Measurements from ENCODE around the gene FKBP9.
"Not testable (repeated sequence)": the region's sequence is repeated elsewhere in the genome, so short reads cannot be mapped to it uniquely, and the experiment has no call there.

The FKBP9 gene, protein sequence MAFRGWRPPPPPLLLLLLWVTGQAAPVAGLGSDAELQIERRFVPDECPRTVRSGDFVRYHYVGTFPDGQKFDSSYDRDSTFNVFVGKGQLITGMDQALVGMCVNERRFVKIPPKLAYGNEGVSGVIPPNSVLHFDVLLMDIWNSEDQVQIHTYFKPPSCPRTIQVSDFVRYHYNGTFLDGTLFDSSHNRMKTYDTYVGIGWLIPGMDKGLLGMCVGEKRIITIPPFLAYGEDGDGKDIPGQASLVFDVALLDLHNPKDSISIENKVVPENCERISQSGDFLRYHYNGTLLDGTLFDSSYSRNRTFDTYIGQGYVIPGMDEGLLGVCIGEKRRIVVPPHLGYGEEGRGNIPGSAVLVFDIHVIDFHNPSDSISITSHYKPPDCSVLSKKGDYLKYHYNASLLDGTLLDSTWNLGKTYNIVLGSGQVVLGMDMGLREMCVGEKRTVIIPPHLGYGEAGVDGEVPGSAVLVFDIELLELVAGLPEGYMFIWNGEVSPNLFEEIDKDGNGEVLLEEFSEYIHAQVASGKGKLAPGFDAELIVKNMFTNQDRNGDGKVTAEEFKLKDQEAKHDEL

DNA sequence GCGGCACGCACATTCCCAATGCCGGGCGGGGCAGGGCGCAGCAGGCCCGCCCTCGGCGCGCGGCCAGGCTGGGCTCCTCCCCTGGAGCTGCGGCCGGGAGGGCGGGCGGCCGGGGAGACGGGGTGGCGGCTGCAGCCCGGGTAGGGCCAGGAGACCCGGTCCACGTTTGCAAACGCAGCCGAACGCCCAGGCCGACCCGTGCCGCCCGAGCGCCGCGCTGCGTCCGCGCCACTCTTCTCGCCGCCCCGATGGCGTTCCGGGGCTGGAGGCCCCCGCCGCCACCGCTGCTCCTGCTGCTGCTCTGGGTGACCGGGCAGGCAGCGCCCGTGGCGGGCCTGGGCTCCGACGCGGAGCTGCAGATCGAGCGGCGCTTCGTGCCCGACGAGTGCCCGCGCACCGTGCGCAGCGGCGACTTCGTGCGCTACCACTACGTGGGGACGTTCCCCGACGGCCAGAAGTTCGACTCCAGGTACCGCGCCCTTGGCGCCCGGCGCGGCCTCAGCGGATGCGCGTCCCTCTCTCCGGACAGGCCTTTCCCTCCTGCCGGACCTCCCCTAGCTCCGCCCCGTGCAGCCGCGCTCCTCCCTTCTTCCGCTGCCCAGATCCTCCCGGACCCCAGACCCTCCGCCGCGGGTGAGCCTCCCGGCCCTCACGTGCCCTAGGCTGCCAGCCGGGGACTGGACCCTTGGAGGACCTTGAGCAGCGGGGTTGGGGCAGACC, at the start of gene FKBP9:
TSS of gene FKBP9 (plus strand) at position 115 of the 720 bp plus-strand sequence. CDS start at position 249, 134 bp downstream.
- DNase-seq, result peak; percentile 12

DNA sequence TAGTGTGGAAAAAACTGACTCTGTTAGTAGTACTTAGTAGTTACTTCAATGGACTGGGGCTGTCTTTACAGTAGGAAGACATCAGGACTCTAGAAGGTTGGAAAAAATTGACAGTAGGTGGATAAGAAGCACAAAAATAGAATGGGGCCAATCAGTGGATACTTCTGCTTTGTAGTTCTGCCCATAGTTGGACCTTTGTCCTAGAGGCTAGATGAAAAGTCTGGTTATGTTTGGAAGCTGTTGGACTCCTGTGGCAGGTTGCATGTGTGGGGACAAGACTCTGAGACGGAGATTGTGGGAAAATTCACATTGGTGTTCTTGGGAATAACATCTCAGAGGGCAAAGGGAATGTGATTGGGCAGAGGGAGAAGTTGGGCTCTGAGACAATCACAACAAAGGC, 47.0 kb upstream of the FKBP9 start:
- no peak for DNase-seq

DNA sequence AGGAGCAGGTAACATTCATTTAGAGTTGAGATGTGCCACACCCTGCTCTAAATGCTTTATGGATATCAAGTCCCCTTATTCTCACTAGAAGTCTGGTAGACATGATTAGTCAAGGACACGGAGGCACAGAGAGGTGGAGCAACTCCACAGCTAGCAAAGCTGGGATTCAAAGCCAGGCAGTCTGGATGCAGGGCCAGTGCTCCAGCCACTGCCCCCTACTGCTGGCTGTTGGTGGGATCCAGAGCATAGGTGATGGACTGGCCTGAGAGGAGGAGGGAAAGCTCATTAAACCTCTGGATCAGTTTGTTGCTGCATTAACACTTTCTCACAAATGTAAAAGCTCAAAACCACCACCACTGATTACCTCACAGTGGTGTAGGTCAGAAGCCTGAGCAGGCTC, 43.1 kb upstream of the FKBP9 start:
- no peak for DNase-seq

DNA sequence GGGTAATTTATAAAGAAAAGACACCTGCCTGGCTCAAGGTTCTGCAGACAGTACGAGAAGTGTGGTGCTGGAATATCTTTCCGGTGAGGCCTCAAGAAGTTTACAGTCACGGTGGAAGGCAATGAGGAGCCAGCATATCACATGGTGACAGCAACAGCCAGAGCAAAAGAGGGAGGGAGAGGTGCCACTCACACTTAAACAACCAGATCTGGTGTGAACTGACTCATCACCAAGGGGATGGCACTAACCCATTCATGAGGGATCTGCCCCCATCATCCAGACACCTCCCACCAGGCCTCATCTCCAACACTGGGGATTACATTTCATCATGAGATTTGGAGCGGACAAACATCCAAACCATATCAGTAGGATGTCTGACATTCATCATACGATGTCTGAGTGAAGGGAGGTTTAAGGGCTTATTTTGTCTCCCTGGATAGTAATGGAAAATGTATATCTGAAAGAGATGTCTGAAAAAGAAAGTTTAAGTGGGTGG, 42.2 kb upstream of the FKBP9 start:
- DNase-seq, result no peak

DNA sequence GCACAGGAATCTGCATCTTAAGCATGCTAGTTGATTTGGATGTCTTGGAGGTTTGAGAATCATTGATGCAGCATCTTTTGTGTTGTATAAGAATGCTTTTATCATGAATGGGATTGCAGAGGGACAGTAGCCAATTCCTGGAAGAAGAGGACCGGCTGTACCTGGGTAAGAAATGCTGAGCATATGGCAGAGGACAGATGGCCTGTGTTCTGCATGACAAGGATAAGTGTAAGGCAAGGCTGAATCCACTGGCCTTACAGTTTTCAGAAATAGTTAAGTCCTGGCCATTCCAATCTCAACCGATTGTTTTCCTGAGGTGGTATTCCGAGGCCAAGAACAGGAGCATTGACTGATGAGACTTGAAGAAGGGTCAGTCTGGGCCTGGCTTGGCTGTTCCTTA, 41.2 kb upstream of the FKBP9 start:
- DNase-seq, result no peak

DNA sequence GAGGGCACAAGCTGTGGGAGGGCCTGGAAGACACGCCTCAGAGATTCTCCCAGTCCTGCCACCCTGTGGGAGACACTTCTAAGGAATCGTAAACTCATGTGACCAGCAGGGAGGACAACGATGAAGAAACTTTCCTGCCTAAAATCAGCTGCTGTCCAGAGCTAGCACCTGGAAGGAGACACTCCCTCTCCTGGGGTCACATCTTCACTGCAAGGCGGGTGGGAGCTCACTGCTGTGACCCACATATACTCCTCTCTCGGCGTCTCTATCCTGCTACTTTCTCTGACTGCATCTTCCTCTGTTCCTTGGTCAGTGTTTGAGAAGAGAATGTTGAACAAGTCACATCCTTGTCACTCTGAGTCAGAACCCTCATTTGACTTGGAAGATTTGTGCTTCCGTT, 40.2 kb upstream of the FKBP9 start:
- not testable (repeated sequence) for DNase-seq

DNA sequence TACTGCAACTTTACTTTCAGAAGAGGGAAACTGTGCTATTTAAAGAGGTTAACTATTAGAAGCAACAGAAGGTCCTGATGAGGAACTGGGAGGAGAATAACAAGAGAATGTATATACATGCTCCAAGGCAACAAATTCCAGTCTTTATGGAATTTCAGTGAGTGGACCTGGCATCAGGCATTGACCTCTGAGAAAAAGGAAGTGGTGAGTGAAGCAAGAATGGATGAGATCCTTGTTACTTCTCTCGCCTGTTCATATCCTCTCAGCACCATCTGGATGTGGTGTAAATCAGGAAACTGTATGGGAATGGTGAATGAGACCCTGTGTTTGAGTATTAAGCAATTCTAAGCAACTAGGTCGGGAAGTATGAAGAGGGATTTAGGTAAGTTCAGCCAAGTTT, 35.3 kb upstream of the FKBP9 start:
- DNase-seq, result no peak

DNA sequence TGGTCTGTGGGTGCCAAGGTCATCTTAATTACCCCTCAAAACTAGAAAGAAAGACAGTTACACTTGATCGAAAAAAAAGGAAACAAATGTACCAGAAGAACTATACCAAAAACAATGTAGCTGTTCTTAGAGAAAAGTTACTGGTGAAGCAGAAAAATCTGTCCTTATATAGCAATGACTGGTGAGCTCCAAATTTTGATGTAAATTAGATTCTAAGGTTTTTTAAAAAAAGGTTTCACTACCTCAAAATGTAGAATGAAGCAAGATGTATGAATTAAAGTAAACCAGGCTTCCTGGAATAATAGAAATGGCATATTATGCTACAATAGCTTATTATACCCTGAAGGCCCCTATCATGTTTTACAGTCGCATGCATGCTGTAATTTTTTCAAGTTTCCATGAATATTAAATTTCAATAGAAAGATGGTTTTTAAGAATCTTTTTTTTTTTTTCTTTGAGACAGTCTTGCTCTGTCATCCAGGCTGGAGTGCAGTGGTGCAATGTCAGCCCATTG, 28.4 kb upstream of the FKBP9 start:
- no peak for DNase-seq

DNA sequence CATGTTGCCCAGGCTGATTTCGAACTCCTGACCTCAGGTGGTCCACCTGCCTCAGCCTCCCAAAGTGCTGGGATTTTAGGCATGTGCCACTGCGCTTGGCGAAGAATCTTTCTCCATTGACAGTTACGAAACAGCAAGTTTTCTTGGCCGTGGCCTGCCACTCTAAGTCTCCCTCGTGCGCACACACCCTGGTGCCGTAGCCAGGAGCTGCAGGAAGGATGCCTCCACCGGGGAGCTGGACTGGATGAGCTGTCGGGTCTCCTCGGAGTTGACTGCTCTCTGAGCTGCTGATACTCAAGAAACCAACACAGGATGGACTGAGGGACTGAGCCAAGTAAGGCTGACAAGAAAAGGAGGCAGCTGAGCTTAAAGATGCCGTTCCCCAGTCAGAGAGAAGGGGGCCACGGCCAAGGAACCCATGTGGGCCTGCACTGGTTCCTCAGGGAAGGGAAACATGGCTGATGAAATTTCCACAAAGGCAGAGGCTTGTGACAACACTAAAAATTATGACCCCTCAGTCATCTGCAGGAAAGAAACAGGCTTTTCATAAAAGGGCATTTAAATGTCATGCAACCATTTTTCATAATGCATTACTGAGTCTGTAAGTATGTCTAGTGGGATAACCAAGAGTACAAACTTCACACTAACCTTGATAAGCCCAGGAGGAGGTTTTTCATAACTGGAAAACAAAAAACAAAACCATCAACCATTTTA, 27.7 kb upstream of the FKBP9 start:
- DNase-seq, result no peak

DNA sequence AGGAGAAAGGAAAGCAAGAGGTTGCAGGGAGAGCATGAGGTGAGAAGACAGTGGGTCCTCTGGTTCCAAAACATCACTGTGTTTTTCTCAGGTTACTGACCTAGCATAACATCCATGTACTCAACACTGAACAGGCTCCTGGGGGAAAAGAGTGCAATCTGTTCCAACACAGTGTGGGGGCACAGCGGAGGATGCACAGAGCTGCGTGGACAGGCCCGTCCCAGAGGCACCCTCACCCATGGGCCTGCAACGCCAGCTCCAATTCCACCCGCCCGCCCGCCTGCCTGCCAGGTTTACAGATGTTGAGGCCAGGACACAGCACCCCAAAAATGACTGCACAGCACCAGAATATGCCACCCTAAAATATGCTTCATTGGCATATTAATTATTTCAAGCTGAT, 26.9 kb upstream of the FKBP9 start:
- no peak for DNase-seq

DNA sequence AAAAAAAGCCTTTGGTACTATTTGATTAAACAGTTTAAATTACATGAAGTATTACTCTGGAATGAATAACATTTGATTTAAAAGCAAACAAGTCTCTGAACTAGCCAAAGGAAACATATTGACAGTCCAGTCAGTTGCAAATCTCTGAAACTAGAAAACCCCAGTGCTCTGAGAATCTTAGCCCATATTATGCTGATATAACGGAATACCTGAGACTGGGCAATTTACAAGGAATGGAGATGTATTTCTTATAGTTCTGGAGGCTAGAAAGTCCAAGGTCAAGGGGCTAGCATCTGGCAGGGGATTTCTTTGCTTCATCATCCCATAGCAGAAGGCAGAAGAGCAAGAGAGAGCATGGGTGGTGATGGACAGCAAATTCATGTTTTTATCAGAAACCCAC, 21.7 kb upstream of the FKBP9 start:
- DNase-seq, result no peak

DNA sequence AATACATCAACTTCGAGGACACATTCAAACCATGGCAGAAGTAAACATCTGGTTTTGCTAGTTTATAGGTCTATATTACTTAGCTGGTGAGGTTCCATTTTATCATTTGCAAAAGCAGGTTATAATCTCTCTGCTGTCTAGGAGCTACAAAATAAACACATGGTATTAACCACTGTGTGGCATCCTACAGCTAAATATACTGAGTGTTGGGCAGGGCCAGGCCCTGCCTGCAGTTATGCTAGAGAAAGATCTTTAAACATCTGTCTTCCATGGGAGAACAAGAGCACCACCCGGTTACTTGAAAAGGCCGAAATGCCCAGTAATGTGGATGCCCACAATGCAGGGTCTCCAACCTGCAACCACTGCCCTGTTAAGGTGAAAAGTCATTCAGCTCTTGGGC, 20.6 kb upstream of the FKBP9 start:
- no peak for DNase-seq

DNA sequence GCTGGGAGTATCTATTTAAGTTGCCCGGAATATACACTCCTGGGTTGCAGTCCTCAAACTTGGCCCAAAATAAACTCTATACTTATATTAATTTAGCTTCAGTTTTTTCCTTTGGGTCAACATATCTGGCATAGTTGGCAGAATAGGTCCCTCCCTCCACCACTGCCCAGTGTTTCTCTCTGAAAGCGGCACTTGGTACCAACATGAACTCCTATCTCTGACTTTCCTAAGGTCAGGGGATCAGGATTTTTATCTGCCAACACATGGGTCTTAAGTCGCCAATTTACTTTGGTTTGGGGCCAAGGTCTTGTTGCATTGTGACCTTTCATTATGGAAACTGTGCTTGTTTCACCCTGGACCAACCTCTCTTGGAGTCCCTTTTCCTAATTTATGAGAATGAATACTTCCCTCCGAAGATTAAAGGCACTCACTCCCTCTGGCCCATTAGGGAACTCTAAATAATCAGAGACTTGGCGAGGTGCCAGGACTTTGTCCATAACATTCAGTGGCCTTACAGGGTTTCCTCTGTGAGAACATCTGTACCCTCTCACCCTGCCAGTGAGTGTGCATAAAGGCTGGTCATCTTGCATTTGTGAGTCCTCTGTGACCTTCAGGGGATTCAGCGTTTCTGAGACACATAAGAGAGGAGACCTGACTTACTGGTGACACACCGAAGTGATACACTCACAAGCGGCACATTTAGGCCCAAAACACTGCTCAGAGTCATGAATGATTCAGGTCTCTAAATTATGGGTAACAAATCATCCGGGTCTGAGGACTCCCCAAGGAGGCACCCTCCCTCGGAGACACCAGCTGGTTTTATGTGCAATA, 19.7 kb upstream of the FKBP9 start:
- DNase-seq, result no peak

DNA sequence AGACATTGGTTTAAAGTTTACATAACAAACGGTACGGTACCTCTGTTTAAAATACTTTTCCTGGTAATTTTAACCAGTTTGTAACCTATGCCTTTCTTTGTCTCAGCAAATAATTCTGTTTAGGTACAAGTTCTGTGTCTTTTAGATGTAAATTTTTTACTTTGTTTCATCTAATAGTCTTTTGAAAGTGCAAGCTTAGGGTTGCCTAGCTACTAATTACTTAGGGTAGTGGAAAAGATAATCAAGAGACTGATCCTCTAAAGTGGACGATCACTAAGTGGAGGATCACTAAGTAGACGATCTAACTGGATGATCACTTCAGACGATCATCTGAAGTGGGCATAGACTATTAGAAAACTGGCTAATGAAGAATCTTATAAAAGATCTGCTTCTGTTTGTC, 16.1 kb upstream of the FKBP9 start:
- no peak for DNase-seq

DNA sequence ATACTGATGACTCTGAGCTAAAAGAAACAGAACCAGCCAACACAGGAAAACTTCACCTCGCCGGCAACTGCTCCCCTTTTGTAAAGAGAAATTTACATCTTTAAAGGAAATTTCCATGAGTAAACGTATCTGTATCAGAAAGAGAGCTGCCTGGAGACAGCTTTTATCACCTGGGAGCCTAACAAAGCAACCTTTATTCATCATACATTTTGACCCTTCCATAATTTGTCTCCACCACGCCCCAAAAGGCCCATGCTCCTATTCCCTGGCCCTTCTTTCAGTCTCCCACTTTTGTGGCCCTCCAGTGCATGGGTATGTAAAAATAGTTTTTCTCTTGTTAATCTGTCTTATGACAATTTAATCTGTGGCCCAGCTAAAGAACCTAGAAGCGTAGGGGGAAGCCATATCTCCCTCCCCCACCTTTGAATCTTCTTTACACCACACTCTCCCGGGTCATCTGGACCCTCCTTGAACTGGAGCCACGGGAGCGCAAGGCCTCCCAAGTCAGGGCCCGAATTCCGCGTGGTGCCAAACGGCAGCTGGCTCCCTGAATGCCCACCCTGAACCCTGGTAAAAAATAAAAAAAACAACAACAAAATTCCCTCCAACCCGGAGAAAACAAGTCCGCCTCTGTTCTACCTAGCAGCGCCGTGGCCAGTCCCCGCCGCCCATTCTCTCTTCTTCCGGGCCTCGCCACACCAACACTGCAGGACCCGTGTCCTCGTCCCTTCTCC, 15.4 kb upstream of the FKBP9 start:
- DNase-seq, result no peak

DNA sequence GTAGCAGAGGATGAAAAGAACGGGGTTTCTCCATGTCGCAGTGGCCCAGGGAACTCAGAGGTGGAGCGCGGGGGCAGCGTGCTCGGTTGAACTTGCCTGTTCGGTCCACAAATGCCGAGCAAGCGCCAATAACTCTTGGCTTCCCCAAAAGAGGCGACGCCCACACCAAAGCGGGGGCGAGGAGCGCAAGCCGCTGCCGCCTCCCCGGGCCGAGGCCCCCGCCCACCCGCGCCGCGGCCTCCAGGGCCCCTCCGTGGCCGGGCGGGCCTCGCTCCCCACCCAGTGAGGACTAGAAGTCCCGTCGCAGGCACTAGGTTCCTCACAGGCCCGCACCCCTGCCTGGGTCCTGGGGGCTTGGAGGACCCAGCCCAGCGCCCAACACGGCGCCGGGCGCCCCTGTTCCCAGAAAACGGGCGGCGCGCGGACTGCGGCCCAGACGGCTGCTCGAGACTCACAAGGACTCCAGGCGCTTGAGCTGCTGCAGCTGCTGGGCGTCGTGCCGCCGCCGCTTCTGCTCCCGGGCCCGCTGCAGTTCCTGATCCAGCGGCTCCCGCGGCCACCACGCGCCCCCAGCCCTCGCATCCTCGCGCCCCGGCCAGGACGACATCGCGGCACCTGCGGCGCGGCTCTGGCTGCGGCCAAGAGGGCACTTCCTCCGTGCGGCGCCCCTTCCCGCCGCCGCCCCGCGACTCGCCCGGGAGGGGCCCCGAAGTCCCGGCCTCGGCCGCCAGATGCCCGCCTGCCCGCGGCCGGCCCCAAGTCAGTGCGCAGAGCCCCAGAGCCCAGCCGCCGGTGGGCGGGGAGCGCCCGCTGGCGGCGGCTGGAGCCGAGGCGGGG, 14.6 kb upstream of the FKBP9 start:
- peak; percentile 50 for DNase-seq

DNA sequence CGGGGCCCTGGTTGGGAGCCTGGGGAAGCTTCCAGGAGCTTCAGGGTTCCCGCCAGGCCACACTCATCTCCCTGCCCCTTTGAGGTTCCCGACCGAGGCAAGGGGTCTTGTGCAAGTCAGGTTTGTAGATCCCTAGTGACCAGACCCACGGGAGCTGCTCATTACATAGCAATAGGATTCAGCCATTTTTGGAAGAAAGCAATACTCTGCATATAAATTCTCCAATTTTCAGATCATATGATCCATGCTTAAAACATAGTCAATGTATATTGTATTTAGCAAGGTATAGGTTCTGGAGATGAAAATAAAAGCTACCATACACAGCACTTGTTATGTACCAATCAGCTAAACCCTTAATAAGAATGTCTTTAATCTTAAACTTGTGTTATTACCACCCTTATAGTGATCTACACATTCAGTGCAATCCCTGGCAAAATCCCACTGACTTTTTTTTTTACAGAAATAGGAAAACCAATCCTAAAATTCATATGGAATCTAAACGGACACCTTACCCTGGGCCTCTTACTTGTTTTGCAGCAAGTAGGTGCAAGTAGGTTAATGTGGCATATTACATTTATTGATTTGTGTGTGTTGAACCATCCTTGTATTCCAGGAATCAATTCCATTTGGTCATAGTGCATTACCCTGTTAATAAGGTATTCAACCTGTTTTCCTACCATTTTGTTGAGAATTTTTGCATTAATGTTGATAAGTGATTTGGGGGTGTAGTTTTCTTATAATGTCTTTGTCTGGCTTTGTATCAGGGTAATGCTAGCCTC, 13.8 kb upstream of the FKBP9 start:
- DNase-seq, result no peak

DNA sequence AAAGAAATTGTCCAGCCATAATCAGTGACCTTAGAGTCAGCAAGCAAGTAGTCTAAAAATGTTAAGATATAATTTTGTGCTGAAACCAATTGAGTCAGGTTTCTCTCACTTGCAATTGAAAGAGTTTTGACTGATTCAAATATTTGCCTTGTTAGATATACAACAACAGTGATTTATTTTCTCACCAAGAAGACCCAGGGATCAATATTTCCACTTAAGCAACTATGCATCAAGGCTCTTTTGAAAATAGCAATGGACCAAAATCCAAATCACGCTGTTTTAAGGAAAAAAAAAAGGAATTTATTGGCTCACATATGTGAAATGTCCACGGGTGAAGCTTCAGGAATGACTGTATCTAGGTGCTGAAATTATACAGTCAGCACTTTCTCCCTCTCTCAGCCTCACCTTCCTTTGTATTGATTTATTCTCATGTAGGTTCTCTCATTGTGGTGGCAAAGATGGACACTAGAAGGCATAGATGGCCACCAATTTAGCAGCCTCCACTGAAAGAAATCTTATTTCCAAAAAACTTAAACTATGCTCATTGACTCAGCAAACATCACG, 9.7 kb upstream of the FKBP9 start:
- no peak for DNase-seq

DNA sequence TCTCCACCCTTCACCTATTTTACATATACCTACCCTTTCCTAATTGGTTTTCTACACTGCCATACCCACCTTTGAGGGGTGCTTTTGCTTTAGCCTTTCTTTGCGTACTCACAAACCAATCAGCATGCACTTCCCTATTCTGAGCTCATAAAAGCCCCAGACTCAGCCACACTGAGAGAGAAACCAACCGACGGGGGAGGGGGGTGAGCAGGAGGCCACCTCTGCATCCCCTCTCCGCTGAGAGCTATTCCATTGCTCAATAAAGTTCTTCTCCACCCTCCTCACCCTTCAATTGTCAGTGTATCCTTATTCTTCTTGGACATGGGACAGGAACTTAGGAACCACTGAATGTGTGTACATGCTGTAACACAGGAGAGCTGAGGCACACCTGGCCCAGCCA, 9.0 kb upstream of the FKBP9 start:
- DNase-seq, result no peak

All from NCI-H2029 treated with DMSO at 0.1 percent for 48 hours (cell line).